Activated CD4-positive, alpha-beta T cell treated with anti-CD3 and anti-CD28 coated beads for 4 hours (primary cell): ENCODE results near the gene IGSF21.

Experiments used
- DNase-seq, 2 donors: peaks; one replicate each; pipeline ENCODE4 v3.0.0-alpha.2; 2020

Gene IGSF21

DNA sequence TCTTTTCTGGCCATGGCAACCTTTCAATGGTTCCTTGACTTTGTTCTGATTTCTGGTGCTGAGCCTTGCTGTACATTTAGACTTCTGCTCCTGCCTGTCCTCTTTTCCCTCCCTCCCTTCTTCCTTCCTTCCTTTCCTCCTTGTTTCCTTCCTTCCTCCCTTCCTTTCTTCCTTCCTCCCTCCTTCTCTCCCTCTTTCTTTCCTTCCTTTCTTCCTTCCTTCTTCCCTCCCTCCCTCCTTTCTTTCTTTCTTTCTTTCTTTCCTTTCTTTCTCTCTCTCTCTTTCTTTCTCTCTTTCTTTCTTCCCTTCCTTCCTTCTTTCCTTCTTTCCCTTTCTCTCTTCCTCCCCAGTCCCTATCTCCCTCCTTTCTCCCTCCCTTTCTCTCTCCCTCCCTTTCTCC is 10.4 kb upstream of the IGSF21 start:
- no peak for DNase-seq

DNA sequence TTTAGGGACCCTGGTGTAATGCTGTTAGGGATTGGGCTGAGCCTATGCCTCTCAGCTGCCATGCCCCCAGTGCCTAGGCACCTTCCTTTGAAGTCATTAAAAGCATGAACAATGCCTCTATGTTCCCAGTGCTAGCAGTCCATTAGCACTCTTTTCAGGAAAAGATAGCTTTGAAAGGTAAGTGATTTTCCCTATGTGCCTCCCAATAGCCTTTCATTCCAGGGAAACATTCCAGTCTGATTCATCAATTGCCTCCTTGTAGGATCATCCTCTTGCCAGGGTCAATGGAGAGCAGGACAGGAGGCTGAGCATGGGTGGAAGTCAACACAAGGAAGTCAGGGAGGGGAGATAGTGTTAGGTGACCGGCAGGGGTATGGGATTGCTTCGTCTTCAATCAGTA is 8.6 kb upstream of the IGSF21 start:
- DNase-seq: no peak

DNA sequence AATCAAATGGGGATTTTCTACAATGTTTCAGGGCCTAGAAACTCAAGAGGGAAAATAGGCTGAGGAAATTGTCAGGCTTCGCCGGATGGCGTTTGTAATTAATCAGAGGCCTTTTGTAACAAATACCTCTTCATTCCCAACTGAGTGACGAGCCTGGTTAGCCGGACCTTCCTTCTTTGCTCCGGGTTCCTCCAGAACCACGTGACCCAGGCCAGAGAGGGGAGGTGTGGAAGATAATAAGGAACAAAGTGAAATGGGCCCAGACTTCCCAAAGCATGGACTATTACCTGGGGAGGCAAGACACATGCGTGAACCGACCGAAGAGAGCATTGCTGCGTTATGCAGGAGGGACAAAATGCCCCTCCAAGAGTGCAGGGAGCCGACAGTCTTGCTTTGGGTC is 7.5 kb upstream of the IGSF21 start:
- no peak for DNase-seq

DNA sequence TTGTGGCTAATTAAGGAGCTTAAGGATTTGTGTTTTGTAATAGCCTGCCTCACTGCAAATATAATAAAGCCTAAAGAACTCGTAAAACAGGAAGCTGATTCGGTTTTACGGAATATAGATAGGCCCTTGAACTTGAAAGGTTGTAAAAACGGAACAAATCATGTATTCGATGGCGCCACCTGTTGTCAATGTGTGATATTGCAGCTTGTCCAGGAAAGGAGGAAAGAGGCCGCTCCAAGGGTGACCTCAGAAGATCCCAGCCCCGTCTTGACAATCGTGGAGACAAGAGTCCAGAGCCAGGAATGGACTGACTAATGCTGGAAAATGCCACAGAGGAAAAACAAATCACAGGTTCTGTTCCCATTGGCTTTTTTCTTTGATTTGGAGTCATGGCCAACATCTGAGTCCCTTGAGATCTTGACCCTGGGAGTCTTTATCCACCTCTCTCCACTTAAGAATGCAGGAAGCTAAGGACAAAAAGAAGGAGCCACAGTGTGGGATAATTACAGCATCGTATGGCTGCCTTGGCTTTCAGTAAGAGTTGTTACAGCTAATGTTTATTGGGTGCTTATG is 7.0 kb upstream of the IGSF21 start:
- DNase-seq: peak; percentile 8 to 46

DNA sequence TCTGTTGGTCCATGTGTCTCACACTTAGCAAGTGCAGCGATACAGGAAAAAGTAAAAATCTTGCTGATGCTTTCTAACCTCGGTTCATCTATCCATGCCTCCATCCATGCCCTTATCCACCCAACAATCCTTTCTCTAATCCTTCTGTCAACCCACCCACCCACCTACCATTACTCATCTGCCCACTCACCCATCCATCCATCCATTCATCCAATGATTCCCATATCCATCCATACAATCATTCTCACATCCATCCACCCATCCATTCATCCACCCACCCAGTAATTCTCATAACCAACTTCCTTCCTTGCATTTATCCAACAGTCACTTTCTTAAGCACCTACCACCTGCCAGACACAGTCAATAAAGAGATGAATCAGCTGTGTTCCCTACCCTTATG is 6.1 kb upstream of the IGSF21 start:
- no peak for DNase-seq

DNA sequence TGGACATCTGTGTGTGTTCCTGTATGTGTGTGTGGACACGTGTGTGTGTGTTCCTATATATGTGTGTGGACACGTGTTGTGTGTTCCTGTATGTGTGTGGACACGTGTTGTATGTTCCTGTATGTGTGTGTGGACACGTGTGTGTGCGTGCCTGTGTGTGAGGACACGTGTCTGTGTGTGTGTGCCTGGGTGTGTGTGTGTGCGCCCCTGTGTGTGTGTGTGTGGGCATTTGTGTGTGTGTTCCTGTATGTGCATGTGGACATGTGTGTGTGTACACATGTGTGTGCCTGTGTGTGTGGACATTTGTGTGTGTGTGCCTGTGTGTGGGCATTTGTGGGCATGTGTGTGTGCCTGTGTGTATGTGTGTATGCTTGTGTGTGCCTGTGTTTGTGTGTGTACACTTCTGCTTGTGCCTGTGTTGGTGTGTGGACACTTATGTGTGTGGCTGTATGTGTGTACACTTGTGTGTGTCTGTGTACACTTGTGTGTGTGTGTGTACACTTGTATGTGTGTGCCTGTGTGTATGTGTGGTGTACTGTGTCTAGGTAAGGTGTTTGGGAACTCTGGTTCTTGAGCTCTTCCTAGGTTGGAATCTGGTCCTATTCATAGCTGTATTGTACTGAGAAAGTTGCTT is 3.7 kb upstream of the IGSF21 start:
- no peak for DNase-seq

DNA sequence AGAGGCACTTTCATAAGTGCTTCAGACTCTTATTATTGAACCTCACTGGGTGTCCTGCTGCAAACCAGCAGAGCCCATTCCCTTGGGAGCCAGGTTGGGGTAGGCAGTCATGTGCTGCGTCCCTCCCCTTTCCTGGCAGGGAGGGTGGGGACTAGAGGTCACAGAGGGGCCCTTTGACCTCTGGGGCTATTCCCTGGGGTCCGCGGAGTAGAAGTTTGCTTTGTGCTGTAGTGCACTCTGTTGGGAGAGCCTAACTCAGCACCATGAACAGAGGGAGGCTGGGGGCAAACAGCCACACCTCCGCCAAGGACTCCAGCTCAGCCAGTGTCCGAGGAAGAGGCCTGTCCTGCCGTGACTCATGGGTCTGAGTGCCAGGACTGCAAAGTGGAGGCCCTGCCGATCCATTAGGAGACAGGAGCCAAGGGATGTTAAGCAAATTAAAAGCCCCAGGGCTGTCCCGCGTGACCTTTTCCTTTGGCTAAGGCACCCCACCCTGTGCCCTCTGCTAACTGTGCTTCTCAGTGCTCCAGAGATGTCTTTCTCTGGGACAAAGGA is 3.0 kb upstream of the IGSF21 start:
- no peak for DNase-seq

DNA sequence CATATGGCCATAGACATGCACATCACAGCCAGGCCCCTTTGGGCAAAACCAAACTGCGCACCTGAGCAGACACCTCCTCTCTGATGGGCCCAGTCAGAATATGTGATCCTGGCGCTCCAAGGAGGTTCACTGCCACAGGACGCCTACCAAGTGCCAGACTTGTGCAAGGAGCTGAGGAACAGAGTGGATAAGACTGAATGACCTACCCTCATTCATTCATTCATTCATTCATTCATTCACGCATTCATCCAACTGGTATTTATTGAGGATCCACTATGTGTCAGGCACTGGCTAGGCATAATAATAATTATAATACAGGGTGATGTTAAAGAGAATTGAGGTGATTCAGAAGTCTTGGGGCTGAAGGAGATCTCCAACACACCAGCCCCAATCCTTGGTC is 2.4 kb upstream of the IGSF21 start:
- no peak for DNase-seq

DNA sequence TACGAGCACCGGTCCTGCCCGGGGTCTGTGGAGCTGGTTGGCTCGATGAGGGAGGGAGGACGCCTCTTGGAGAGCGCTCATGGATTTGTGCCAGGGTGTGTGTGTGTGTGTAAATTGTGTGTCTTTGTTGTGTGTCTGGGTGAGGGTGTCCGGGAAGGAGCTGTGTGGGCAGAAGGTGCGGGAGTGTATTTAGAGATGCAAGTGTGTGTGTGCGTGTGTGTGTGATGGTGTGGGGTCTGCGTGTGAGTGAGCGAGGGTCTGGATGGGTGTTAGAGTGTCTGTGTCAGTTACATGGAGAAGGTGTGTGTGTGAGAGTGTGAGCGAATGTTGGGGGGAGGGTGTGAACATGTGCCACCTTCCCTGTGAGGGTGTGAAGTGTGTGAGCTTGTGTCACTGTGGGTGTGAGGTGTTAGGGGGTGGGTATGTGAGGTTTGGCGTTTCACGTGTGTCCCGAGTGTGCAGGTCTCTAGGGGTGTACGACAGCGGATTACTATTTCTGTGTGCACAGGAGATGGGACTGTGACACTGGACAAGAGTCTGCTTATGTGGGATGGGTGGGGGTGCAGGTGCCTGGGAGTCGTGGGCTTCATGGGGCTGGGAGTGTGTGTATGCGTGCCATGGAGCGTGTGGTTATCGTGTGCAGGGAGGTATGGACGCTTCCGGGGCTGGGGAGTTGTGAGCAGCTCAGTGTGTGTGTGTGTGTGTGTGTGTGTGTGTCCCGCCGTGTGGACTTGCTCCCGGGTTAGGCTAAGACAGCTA is 880 bp downstream of the IGSF21 start:
- DNase-seq: no peak

DNA sequence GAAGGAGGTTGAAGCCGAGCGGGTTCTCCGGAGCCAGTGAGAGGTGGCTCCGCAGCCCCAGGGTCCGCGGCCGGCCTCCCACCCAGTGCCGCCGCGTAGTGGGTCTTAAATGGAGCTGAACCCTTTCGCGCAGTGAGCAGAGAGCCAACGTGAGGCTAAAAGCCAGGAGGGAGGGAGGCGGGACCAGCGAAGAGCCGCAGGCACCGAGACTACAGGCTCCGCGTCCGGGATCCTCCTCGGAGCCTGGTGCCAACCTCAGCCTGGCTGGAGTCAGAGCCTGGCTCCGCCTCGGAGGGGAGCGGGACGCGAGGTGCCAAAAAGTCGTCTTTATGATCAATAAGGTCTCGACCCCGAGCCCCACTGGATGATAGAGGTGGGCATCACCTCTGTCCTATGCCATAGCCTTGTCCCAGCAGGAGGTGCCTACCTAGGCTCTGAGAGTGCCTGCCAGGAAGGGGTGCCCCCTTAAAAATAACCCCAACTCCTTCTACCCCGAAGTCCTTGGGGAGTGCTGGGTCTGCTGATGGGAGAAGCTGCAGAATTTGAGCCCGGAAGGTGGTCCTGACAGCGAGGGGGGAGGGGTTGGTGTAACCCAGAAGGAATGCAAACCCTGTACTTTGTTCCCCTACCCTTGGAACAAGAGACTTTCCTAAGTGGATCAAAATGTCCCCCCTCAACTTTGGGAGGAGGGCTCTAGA is 1.6 kb downstream of the IGSF21 start:
- no peak for DNase-seq

DNA sequence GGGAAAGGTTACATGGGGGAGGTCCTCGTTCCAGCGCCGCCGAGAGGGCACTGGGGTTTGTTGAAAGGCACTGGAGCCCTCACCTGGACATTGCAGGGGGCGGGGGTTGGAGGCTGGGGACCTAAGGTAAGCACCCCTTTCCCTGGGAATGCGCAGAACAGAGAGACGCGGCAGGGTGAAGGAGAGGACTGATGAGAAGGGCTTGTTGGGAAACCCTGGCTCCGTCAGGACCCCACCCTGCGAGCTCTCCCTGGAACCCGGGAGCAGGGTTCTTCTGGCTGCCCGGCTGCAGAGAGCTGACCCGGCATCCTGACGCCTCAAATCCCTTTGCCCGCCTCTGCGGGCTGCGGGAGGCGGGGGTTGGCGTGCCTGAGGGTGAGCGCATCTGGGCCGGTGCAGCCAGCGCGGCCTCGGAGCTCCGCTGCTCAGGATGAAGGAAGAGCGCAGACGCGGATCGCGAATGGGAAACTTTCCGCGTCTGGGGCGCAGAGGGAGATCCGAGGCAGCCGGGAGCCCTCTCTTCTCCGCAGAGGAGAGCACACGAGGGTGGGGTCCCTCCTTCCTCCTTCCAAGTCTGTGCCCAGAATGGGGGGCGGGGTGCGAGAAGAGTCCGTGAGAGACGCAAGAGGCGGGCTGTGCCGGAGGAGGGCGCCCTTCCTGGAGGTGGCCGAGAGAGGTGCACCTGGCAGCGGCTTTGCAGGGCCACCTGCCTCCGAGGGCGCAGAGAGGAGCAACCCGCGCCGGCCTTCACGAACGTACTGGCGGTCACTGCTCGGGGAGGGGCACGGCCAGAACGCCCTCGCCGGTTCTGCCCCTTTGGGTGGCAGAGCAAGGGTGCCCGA is 2.4 kb downstream of the IGSF21 start:
- no peak for DNase-seq

DNA sequence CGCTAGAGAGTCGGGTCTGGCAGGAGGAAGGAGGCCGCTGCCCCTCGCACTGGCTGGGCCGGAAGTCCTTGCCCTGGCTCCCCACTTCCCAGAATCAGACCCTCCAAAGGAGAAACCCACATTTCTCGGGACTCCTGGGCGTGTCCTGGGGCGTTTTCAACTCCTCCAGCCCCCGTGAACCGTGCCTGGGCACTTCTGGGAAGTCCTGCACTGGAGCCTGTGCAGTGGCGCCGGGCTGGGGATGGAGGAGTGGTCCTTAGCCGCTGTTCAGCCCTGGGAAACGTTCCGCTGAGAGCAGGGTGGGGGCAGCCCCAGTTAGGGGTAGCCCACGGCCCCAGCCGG is 3.0 kb downstream of the IGSF21 start:
- no peak for DNase-seq

DNA sequence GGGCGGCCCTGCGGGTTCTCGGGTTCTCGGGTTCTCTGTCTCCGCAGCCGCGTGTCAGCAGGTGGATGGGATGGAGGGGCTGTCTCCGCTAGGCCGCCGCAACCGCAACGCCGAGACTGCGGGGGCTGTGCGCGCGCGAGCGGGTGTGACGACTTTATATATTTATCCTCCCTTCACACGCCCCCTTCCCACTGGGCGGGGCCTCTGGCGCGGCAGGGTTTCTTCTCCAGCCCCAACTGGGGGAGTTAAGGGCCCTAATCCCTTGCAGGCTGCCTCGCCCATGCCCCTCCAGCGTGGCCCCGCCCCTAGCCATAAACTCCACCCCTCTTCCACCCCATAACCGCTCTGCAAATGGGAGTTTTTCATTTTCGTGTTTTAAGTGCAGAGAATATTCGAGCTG is 3.4 kb downstream of the IGSF21 start:
- no peak for DNase-seq

DNA sequence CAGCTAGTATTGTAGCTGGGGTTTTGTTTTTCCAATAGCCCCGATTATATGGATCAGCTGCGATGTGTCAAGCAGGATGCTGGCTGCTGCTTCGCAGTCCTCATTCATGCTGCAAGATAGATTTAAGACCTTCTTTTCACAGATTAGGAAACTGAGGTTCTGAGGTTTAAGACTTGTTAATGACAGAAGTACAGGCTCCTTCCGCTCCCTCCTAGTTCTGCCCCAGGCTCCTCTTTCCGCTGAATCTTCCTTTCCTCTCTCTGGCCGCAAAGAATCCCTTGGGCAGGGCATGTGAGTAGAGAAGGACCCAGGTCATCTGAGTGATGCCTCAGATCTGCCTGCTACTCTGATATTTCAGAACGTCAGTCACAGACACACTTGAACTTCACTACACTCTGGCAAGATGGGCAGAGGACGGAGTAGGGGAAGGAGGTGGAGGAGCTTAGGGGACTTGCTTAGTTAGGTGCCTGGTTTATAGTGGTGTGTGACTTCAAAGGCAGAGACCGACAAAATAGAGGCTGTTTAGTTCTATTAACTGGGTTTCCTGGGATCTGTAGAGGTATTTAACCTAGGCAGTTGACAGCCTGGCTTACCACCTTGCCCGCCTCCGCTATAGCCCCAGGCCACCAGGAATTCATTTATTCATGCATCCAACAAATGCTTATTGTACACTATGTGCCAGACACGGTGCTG is 4.2 kb downstream of the IGSF21 start:
- DNase-seq: no peak

DNA sequence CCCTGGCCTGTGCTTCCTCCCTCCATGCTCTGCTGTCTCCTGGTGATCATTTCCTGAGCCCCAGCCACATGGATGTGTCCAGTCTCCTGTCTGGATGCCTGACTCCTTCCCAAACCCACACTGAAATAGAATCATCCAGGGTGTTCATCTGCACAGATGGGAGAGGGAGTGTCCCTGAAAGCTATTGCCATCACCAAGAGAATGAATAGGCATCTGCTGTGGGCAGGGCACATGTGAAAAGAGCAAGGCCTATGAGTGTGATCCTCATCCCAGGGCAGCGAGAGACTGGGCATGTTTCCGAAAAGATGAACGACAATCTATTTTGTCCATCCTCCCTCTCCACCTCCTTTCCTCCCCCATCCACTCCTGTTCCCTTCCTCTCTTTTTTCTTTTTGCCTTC is 5.0 kb downstream of the IGSF21 start:
- no peak for DNase-seq

DNA sequence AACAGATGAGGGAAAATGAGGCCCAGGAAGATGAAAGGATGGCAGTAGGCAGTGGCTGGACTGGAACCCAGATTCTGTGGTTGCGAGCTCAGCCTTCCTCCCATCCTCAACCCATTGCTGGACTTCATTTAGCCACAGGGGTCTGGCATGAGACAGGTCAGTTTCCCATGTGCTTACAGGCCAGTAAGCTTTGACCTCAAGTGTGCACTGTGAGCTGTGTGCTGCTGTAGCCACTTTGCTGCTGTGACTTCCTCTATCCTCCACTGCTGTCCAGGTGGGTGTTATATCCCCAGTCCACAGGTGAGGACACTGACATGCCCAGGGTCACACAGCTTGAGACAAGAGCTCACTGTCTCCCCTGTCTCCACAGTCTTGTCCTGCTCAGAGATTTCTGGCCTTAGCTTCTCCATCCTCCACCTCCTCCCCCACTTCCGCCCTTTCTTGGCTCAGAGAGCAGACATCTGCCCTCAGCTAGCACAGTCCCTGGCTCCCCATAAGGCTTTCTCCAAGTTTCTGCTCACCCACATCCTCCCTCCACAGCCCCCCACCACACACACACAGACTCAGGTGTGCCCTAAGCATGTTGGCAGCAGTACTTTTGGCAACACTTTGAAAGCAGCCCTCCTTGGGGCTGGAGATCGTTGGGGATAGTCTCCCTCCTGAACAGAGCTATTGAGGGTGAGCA is 7.3 kb downstream of the IGSF21 start:
- no peak for DNase-seq

DNA sequence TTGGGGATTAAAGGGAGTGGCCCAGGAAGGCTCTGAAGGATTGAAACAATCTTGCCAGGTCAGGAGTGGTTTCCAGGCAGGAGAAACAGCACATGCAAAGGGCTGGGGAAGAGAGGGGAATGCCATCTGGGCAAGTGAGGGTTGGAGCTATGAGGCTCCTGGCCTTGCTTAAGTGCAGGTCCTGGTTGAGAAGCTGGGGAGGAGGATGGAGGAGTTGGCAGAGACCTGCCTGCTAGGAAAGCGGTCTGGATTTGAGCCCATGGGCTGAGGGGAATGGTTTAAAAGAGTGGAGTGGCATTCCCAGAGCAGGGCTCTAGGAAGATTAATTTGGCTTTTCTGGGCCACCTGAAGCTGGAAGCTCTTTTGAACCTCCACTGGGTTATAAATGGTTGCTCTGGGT is 9.2 kb downstream of the IGSF21 start:
- DNase-seq: no peak

DNA sequence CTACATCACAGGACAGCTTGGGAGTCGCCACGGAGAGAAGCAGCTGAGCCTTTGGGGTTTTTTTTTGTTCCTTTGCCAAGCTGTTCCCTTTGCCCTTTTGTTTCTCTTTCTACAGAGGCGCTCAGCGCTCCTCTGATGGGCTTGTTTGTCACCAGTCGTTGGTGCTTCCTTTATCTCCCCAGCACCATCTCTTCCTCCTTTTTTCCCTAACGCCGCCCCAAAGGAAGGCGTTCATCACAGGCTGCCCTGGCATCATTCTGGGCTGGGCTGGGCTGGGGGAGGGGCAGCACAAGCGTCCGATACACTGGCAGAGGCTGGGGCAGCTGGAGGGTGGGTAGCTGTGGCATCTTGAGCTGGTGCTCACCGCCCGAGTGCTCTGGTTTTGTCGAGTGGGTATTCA is 10.5 kb downstream of the IGSF21 start:
- no peak for DNase-seq

DNA sequence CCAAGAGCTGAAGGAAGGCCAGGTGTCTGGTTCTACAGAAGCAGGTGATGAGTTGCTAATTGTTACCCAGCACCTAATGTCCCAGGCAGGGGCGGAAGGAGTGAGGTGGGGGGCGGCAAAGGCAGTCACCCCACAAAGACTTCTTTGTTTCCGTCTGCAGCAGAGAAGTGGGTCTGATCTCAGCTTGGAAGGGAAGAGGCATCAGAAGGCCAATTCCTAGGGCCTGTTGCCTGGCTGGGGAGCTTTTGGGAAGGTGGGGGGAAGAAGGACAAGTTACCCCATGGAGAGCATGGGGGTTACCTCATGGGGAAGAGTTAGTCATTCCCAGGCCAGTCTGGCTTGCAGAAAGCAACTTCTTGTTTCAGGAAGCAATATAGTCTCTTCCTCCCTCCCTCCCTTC is 10.9 kb downstream of the IGSF21 start:
- no peak for DNase-seq

DNA sequence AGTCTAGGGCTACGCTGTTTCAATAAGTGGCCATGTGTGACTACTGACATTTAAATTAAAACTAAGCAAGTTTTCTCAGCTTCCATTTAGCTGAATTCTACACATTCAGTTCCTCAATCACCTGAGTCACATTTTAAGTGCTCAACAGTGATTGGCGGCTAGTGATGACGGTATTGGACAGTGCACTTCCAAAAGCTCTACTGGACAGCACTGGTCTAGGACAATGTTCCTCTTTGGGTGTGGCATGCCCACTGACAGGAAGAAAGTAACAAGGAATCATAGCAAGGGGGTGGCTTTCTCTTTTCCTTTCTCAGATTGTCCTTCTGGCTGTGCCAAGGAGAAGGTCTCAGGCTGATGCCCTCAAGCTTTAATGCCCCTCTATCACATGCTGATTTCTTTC is 11.7 kb downstream of the IGSF21 start:
- DNase-seq: no peak

DNA sequence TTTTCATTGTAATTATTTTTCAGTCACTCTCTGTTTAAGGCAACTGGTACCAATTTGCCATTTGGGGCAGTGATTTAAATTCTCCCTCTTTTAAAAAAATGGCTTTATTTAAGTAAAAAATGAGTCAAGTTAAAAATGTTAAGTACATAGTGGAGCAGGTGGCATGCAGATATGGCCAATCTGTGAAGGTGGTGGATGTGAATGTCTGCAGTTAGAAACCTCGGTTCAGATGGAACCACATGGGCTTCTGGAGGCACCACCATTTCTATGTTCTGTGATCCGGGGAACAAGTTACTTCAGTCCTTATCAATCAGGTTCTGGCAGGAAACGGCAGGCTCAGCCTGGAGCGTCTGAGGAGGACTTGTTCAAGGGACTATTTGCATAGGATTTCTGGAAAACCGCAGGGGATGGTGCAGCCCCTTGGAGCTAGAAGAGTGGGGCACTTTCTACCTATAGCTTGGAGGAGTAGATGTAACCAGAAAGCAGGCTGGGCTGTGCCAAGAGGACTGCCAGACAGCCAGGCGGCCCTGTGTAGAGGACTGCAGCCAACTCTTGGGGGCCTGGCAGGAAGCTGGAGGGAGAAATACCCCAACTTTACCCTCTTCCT is 12.3 kb downstream of the IGSF21 start:
- DNase-seq: no peak
